GM19193 (cell line): Measurements from ENCODE around the gene GNB2.

ENCODE experiments used
- POLR2A ChIP-seq: IDR thresholded peaks from 4 replicates; pipeline ENCODE4 v1.6.1; 2011; ENCODE audit not compliant: insufficient read depth, insufficient read length; ENCODE audit errors: extremely low read depth

Gene GNB2

GRCh38 chr7:100676501-100677306 is 3.2 kb downstream of the GNB2 start:
- TF ChIP-seq POLR2A = no peak

- TF ChIP-seq POLR2A = no peak
Measured at GRCh38 chr7:100677308-100678267, 4.0 kb downstream of the GNB2 start.

GRCh38 chr7:100678291-100678984 is 4.9 kb downstream of the GNB2 start:
- no peak for TF ChIP-seq POLR2A

GRCh38 chr7:100679129-100679926 is 5.8 kb downstream of the GNB2 start:
- TF ChIP-seq POLR2A = no peak

- TF ChIP-seq POLR2A = no peak
Measured at GRCh38 chr7:100679927-100680575, 6.5 kb downstream of the GNB2 start.

- TF ChIP-seq POLR2A = no peak
Measured at GRCh38 chr7:100680576-100681271, 7.2 kb downstream of the GNB2 start.

GRCh38 chr7:100681491-100682227 is 8.1 kb downstream of the GNB2 start:
- TF ChIP-seq POLR2A = no peak

- TF ChIP-seq POLR2A = no peak
Measured at GRCh38 chr7:100682228-100682741, 8.7 kb downstream of the GNB2 start.

- TF ChIP-seq POLR2A = no peak
Measured at GRCh38 chr7:100682991-100683658, 9.6 kb downstream of the GNB2 start.

- TF ChIP-seq POLR2A = no peak
Measured at GRCh38 chr7:100683659-100684533, 10.4 kb downstream of the GNB2 start.

GRCh38 chr7:100684534-100685042 is 11.0 kb downstream of the GNB2 start:
- TF ChIP-seq POLR2A = no peak
